Measurements from ENCODE around the gene KRT24.

KRT24 gene

DNA sequence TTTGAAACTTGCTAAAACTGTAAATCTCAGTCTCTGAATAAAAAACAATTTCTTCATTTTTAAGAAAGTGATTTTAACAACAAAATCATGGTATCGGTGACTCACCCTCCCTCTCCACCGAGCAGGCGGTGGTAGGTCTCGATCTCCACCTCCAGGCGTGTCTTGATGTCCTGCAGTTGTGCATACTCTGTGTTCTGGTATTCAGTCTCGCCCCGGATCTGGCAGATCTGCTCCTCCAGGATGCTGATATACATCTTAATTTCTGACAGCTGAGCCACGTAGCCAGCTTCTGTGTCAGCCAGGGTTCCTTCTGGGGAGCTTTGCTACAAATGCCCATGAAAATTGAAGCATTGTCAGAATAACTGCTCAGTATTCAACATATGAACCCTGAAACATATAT lies 15.4 kb upstream of the KRT24 start:
- DNase-seq (ENCODE audit: low spot score) = no peak
- in situ Hi-C loops (cut with MboI; ENCODE audit: low pct_unique_long_range_greater_than_20kb, low sequenced_read_pairs, unreplicated experiment) = no loop called here
- TF ChIP-seq, protein P1, sequence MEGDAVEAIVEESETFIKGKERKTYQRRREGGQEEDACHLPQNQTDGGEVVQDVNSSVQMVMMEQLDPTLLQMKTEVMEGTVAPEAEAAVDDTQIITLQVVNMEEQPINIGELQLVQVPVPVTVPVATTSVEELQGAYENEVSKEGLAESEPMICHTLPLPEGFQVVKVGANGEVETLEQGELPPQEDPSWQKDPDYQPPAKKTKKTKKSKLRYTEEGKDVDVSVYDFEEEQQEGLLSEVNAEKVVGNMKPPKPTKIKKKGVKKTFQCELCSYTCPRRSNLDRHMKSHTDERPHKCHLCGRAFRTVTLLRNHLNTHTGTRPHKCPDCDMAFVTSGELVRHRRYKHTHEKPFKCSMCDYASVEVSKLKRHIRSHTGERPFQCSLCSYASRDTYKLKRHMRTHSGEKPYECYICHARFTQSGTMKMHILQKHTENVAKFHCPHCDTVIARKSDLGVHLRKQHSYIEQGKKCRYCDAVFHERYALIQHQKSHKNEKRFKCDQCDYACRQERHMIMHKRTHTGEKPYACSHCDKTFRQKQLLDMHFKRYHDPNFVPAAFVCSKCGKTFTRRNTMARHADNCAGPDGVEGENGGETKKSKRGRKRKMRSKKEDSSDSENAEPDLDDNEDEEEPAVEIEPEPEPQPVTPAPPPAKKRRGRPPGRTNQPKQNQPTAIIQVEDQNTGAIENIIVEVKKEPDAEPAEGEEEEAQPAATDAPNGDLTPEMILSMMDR (IDR thresholded peaks at IDR 0.05; ENCODE audit: extremely low read depth, insufficient read depth, missing control alignments) = no peak

DNA sequence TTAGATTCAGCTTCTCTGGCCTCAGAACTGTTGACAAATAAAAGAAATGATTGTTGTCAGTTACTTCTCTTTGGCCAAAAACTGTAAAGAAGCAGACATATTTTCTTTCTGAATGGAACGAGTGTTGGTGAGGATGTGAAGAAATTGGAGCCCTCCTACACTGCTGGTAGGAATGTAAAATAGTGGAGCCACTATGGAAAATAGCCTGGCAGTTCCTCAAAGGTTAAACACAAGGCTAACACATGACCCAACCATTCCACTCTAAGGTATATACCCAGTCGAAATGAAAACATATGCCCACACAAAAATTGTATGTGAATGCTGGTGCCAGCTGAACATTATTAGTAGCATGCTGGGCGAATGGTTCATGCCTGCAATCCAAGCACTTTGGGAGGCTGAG lies 14.2 kb upstream of the KRT24 start:
- in situ Hi-C loops (cut with MboI; ENCODE audit: low pct_unique_long_range_greater_than_20kb, low sequenced_read_pairs, unreplicated experiment) = no loop called here
- TF ChIP-seq, protein P1 (IDR thresholded peaks at IDR 0.05; ENCODE audit: extremely low read depth, insufficient read depth, missing control alignments) = no peak

DNA sequence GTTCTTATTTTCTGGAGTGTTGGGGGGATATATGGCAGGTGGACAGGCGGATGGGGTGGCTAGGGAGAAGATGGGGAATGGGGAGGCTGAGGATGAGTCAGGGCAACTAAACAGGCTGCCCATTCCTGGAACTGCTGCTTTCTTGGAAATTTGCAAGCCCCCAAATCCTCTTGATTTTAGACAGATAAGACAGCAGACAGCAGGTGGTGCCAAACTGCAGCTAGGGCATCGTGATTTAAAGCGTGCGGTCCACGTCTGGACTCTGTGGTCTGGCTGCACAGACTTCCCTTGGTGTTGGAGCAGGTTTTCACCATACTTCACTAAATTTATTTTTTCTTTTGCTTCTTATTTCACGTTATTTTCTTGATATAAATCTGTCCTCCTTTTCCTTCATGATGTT lies 10.9 kb upstream of the KRT24 start:
- DNase-seq (ENCODE audit: low spot score) = no peak
- in situ Hi-C loops (cut with MboI; ENCODE audit: low pct_unique_long_range_greater_than_20kb, low sequenced_read_pairs, unreplicated experiment) = no loop called here
- TF ChIP-seq, protein P1 (IDR thresholded peaks at IDR 0.05; ENCODE audit: extremely low read depth, insufficient read depth, missing control alignments) = peak; percentile 29

More for the DNA sequence above, 14.2 kb upstream of the KRT24 start:
- DNase-seq (ENCODE audit: low spot score) = no peak

DNA sequence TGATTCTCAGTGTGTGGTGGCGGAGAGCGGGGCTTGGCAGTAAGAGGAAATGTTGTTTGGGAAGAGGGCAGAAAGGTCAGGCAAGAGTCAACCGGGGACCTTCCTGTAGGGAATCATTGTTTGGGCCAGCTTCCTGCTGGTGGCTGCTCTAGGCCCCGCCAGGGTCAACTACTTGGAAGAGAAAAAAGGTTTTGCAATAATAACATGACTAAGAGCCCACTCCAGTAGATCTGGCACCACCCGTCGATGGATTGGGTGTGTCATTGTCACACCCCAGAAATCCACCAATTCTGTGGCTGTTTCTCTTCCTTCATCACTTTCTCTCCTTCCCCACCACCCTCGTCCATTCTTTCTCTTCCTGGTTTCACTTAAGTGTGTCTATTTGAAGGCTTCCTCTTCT lies 4.2 kb upstream of the KRT24 start:
- DNase-seq (ENCODE audit: low spot score) = no peak
- in situ Hi-C loops (cut with MboI; ENCODE audit: low pct_unique_long_range_greater_than_20kb, low sequenced_read_pairs, unreplicated experiment) = no loop called here
- TF ChIP-seq, protein P1 (IDR thresholded peaks at IDR 0.05; ENCODE audit: extremely low read depth, insufficient read depth, missing control alignments) = no peak

DNA sequence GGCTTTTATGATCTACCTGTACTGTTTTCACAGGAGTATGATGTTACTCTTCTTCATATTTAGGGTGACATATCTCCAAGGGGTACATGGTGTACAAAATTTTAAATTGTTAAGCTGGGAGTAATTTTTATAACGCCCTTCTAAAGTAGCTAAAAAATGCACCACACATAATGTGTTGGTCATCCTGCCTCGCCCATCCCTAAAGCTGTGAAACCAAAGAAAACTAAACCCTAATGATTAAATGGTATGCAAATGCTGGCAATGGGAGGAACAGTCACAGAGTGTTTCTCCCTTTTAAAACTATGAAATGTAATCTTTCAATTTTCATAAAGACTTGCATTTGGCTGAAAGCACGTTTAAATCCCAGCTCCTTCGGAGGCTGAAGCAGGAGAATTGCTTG lies 2.0 kb upstream of the KRT24 start:
- in situ Hi-C loops (cut with MboI; ENCODE audit: low pct_unique_long_range_greater_than_20kb, low sequenced_read_pairs, unreplicated experiment) = no loop called here
- TF ChIP-seq, protein P1 (IDR thresholded peaks at IDR 0.05; ENCODE audit: extremely low read depth, insufficient read depth, missing control alignments) = no peak
- no peak for DNase-seq (ENCODE audit: low spot score)

DNA sequence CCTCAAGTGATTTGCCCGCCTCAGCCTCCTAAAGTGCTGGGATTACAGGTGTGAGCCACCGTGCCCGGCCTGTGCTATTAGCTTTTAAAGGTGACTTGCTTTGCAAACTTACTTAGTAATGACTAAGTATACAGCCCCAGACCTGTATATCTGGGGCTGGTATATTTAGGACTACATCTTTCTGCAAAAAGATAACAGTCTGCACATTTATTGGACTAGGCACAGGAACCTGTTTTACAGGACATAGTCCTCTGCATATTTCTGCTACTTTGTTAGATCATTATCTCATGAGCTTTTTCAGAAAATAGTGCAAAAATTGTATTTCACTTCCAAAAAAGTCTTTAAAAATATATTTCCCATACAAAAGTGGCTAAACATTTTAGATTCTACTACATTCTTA lies 1.3 kb downstream of the KRT24 start:
- TF ChIP-seq, protein P1 (IDR thresholded peaks at IDR 0.05; ENCODE audit: extremely low read depth, insufficient read depth, missing control alignments) = no peak
- in situ Hi-C loops (cut with MboI; ENCODE audit: low pct_unique_long_range_greater_than_20kb, low sequenced_read_pairs, unreplicated experiment) = no loop called here
- DNase-seq (ENCODE audit: low spot score) = no peak

DNA sequence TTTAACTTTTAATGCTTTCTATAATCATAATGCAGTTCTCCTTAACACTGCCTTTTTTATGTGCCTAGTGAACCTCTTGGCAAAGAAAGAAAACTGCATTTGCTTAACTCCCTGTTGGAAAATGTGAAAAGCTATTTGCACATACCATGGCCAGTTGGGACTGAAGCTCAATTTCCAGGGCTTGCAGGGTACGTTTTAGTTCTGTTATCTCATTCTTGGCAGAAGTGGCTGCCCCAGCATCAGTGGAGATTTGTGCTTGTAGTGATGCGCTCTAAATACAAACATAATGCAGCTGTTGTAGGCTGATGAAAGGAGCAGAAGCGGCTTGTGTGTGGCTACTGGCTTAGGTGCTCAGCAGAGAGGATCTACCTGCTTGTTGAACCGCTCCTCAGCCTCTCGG lies 3.7 kb downstream of the KRT24 start:
- DNase-seq (ENCODE audit: low spot score) = no peak
- in situ Hi-C loops (cut with MboI; ENCODE audit: low pct_unique_long_range_greater_than_20kb, low sequenced_read_pairs, unreplicated experiment) = no loop called here
- TF ChIP-seq, protein P1 (IDR thresholded peaks at IDR 0.05; ENCODE audit: extremely low read depth, insufficient read depth, missing control alignments) = no peak
